AG10803 (cell line): ENCODE results near the gene SH3BP4.

Experiments
- DNase-seq: peaks from one replicate; pipeline ENCODE4 v3.0.0; 2010; ENCODE audit warnings: low read depth
- H3K4me3 ChIP-seq: 2 replicates; pipeline ENCODE4 v1.5.1; 2011; ENCODE audit warnings: mild to moderate bottlenecking, low read length, control low read depth
- TF ChIP-seq, protein P1 (sequence below): conservative IDR thresholded peaks from 2 replicates; pipeline ENCODE4 v1.5.1; 2011; ENCODE audit warnings: mild to moderate bottlenecking, low read length, control low read depth, inconsistent platforms

SH3BP4 gene

GRCh38 chr2:235044501-235045271 is 92.9 kb downstream of the SH3BP4 start:
- H3K4me3 ChIP-seq, result no peak overlapping the region
- TF ChIP-seq, protein P1, sequence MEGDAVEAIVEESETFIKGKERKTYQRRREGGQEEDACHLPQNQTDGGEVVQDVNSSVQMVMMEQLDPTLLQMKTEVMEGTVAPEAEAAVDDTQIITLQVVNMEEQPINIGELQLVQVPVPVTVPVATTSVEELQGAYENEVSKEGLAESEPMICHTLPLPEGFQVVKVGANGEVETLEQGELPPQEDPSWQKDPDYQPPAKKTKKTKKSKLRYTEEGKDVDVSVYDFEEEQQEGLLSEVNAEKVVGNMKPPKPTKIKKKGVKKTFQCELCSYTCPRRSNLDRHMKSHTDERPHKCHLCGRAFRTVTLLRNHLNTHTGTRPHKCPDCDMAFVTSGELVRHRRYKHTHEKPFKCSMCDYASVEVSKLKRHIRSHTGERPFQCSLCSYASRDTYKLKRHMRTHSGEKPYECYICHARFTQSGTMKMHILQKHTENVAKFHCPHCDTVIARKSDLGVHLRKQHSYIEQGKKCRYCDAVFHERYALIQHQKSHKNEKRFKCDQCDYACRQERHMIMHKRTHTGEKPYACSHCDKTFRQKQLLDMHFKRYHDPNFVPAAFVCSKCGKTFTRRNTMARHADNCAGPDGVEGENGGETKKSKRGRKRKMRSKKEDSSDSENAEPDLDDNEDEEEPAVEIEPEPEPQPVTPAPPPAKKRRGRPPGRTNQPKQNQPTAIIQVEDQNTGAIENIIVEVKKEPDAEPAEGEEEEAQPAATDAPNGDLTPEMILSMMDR, result no peak
- DNase-seq, result no peak

- DNase-seq, result no peak
- TF ChIP-seq, protein P1, result no peak
- H3K4me3 ChIP-seq, result no peak overlapping the region
Measured at GRCh38 chr2:235045336-235045972, 93.6 kb downstream of the SH3BP4 start.

DNA sequence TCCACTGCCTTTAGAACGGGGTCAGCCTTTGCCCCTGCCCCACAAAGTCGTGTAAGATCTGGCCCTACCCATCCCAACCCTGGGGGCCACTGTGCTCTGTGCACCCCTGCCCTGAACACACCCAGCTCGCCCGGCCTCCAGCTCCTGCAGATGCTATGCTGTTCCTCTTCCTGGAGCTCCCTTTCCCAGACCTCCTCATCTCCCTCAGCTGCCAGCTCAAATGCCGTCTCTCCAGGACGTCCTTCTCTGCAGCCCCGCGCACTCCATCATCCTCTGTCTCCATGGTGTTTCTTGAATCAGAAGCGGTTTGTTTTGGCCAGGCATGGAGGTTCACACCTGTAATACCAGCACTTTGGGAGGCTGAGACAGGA is 94.1 kb downstream of the SH3BP4 start:
- TF ChIP-seq, protein P1, result no peak
- no peak for DNase-seq
- H3K4me3 ChIP-seq, result no peak overlapping the region

- no peak for DNase-seq
- no peak overlapping the region for H3K4me3 ChIP-seq
- TF ChIP-seq, protein P1, result no peak
Measured at GRCh38 chr2:235046589-235046988, 94.8 kb downstream of the SH3BP4 start.

DNA sequence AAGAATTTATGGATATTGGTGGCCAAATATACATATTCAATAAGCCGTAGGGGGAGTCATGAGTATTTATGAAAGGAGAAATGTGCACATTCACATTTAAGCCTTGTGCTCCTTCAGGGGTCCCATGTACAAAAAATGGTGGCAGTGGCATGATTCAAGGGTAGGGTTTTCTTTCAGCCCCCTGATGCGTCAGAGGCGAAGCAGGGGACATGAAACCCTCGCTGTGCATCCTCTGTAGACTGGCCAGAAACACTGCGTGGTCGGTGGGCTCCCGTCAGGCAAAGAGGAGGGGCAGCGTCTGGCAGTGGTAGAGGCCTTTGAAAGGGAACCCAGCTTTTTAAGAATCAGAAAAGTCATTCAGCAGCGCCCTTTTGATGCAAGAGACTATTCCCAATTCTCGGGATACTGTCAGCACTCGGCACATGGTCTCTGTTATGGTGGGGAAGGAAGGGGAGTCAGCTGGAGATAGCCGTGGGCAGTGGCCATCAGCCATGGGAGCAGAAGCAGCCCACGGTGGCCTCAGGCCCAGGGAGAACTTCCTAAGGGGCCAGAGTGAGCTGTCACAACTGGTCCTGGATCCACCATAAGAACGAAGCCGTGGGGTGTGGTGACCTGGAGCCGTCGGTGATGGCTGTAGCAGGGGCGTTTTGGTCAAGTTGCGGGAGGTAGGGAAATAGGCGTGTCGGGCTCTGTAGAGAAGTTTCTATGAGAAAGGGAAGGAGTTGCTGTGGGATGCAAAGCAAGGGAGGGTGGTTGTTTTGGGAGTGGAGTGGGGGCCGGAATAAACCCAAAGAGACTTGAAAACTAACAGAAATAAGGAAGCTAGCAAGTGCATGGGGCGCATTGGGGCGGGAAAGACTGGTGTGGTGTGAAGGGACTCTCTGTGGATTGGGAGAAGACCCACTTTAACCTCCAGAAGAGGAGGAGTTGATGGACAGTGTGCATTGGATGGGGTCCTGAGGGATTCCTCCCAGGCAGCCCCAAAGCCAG is 95.6 kb downstream of the SH3BP4 start:
- TF ChIP-seq, protein P1, result no peak
- H3K4me3 ChIP-seq, result no peak overlapping the region
- DNase-seq, result no peak

- TF ChIP-seq, protein P1, result no peak
- no peak for DNase-seq
- no peak overlapping the region for H3K4me3 ChIP-seq
Measured at GRCh38 chr2:235048549-235048948, 96.7 kb downstream of the SH3BP4 start.
